Activated naive CD8-positive, alpha-beta T cell (primary cell): ENCODE data around the gene FLII.

Experiments used
- H3K27ac Mint-ChIP-seq: one replicate; pipeline ENCODE4 v1.8.0; 2021; ENCODE audit warnings: mixed read lengths
- H3K27me3 Mint-ChIP-seq: one replicate; pipeline ENCODE4 v1.8.0; 2021; ENCODE audit warnings: mixed read lengths
- H3K36me3 Mint-ChIP-seq: one replicate; pipeline ENCODE4 v1.8.0; 2021; ENCODE audit warnings: mixed read lengths
- H3K4me1 Mint-ChIP-seq: one replicate; pipeline ENCODE4 v1.8.0; 2021; ENCODE audit warnings: low read depth, mixed read lengths
- H3K4me3 Mint-ChIP-seq: one replicate; pipeline ENCODE4 v1.8.0; 2021; ENCODE audit warnings: mild to moderate bottlenecking, mixed read lengths
- H3K9me3 Mint-ChIP-seq: one replicate; pipeline ENCODE4 v1.8.0; 2021; ENCODE audit warnings: low read depth, mixed read lengths

FLII gene

DNA sequence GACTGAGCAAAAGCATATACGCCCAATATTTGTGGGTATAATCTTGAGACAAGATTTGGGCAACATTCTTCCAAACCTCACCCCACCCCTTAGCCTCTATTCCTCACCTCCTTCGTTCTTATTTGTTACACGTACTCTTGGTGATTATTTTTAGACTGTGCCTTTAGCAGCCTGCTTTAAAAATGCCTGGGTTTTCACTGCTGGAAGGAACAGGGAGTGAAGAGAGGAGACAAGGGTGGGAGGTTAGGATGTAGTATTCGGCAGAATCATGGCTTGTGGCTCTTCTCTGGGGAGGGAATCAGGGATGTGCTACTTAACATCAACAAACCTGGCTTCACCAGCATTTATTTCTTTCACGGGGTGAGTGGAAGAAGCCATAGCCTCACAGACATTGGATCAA, 63.3 kb downstream of the FLII start:
- H3K4me1 Mint-ChIP-seq, result peaks cover 78% of the 10 kb centered on the region
- peaks cover 2% of the 10 kb centered on the region for H3K36me3 Mint-ChIP-seq
- no peaks in the 10 kb centered on the region for H3K27me3 Mint-ChIP-seq
- H3K9me3 Mint-ChIP-seq, result no peaks in the 10 kb centered on the region
- no peak overlapping the region for H3K4me3 Mint-ChIP-seq
- H3K27ac Mint-ChIP-seq, result peak overlapping the region; percentile 34
